Activated T-cell treated with anti-CD3 and anti-CD28 coated beads, Interleukin-2, amount 50 U/mL, for 72 hours (primary cell): ENCODE data around the gene WDFY4. TPM values are rescaled to one million over a fixed set of nuclear protein-coding genes. Genes with fewer than 3 reads are reported as not detected.

ENCODE experiments used
- ATAC-seq, 2 donors: fragments of 150-1000 bp; cut with Tn5 transposase; replicated peaks in 1 of 2; 2 replicates each; pipeline ENCODE4 v1.10.0; 2021; ENCODE audit warnings: moderate library complexity in 2 of 2, mild to moderate bottlenecking in 1 of 2
- DNase-seq, 2 donors: peaks; one replicate each; pipeline ENCODE4 v3.0.0; 2021 to 2022; ENCODE audit warnings: mixed read lengths in 1 of 2
- H3K27ac Mint-ChIP-seq: one replicate; pipeline ENCODE4 v1.8.0; 2022; ENCODE audit warnings: mild to moderate bottlenecking, moderate library complexity, mixed read lengths
- H3K27me3 Mint-ChIP-seq: one replicate; pipeline ENCODE4 v1.8.0; 2022; ENCODE audit warnings: low read depth, mixed read lengths
- H3K36me3 Mint-ChIP-seq, 2 donors: one replicate each; pipeline ENCODE4 v1.8.0; 2022; ENCODE audit warnings: mixed read lengths in 2 of 2, mild to moderate bottlenecking in 1 of 2; ENCODE audit not compliant: insufficient read depth in 2 of 2
- H3K4me1 Mint-ChIP-seq: one replicate; pipeline ENCODE4 v1.8.0; 2022; ENCODE audit warnings: low read depth, mixed read lengths
- H3K4me3 Mint-ChIP-seq, 2 donors: one replicate each; pipeline ENCODE4 v1.8.0; 2022; ENCODE audit warnings: mild to moderate bottlenecking in 2 of 2, mixed read lengths in 2 of 2, moderate library complexity in 2 of 2
- H3K9me3 Mint-ChIP-seq, 2 donors: one replicate each; pipeline ENCODE4 v1.8.0; 2022; ENCODE audit warnings: mixed read lengths in 2 of 2
- total RNA-seq, 2 donors: library from RNA; stranded (reverse); gene quantifications; one replicate each; pipeline ENCODE4 v1.2.3, GENCODE V29; 2022

WDFY4 gene
- total RNA-seq, 2 donors from 2014 or later, result 0.58 to 1.7 TPM

DNA sequence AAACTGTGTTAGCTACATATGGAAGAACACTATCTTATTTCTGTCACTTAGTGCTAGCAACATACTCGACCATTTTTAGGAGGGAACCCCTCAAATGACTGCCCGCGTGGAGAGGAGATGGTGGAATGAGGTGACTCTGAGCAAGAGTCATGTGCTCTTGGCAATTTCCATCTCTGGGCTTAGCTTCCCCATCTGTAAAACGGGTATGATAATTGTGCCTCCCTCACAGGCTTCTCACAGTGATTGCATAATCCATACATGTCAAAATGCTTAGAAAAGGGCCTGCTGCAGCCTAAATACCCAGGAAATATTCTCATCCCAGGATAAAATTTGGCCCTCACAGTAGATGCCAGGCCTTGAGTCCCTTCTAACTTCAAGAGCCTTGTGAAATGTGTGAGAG lies 86.6 kb downstream of the WDFY4 start:
- no peaks in the 10 kb centered on the region for H3K9me3 Mint-ChIP-seq
- H3K27me3 Mint-ChIP-seq, result no peaks in the 10 kb centered on the region
- ATAC-seq (no peak), DNase-seq (no peak)
- H3K27ac Mint-ChIP-seq, result no peak overlapping the region
- no peaks in the 10 kb centered on the region for H3K36me3 Mint-ChIP-seq
- no peaks in the 10 kb centered on the region for H3K4me1 Mint-ChIP-seq
- H3K4me3 Mint-ChIP-seq, result no peak overlapping the region

DNA sequence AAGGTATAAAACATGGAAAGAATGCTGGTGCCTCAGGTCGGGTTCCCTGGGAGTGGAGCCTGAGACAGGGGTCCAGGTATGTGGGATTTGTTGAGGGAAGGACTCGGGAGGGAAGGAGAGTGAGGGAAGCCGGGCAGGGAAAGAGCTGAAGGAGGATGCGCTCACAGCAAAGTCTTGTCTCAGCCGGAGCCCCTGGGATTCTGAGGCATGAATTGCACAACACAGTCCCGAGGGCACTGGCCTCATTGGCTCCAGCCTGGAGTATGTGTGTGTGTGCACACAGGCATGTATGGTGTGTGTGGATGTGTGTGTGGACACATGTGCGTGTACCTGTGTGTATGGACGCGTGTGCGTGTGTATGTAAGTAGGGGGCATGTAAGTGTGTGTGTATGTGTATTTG lies 87.4 kb downstream of the WDFY4 start:
- no peak overlapping the region for H3K4me3 Mint-ChIP-seq
- no peak overlapping the region for H3K27ac Mint-ChIP-seq
- no peak for ATAC-seq
- no peaks in the 10 kb centered on the region for H3K4me1 Mint-ChIP-seq
- no peaks in the 10 kb centered on the region for H3K27me3 Mint-ChIP-seq
- no peak for DNase-seq
- H3K36me3 Mint-ChIP-seq, result no peaks in the 10 kb centered on the region
- H3K9me3 Mint-ChIP-seq, result no peaks in the 10 kb centered on the region

DNA sequence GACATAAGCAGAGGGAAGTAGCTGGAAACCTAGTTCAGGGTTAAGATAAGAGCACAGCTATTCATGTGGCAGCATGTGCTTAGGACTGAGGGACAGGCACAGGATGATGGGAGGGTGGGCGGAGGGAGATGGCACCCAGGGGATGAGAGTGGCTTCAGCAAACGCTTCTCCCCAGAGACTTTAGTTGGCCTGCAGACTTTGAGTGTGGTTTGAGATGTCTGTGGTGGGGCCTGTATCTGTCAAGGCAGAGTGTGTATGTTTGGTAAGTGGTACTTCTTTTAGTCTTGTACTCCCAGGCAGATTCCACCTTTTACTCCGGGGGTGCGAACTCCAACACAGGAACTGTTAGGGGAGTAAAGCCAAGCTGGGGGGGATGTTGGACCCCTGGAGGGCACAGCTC lies 88.9 kb downstream of the WDFY4 start:
- no peaks in the 10 kb centered on the region for H3K27me3 Mint-ChIP-seq
- no peaks in the 10 kb centered on the region for H3K4me1 Mint-ChIP-seq
- DNase-seq, result no peak
- no peak for ATAC-seq
- no peaks in the 10 kb centered on the region for H3K9me3 Mint-ChIP-seq
- H3K27ac Mint-ChIP-seq, result no peak overlapping the region
- no peak overlapping the region for H3K4me3 Mint-ChIP-seq
- H3K36me3 Mint-ChIP-seq, result no peaks in the 10 kb centered on the region

DNA sequence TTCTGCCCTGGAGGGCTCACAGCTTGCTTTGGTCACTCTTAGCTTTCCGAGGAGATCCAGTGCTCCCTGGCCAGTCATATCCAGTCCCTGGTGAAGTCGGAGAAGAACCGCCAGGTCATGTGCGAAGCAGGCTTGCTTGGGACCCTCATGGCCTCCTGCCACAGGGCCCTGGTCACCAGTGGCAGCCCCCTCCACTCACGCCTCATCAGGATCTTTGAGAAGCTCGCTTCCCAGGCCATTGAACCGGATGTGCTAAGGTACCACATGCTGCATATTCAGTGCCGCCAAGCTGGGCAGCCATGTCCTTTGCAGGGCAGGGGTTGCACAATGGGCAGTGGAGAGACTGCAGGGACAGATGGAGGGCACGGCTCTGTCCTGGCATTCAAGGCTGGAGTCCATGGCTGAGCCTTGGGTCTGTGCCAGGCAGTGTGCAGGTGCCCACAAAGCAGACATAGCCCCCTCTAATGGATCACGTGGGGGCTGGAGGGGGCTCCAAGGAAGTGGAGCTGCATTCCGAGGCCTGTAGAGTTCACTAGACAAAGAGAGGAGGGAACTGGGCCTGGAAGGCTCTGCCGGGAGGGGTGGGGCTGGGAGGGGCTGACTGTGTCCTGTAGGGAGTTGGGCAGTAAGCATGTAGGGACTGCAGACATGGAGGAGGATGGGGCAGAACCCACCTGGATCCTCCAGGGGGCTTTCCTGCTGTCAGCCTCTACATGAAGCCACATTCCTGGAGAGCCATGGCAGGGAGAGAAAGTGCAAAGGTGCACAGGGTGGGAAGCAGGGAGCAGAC lies 89.9 kb downstream of the WDFY4 start:
- H3K27me3 Mint-ChIP-seq, result no peaks in the 10 kb centered on the region
- H3K4me3 Mint-ChIP-seq, result no peak overlapping the region
- H3K4me1 Mint-ChIP-seq, result no peaks in the 10 kb centered on the region
- H3K36me3 Mint-ChIP-seq, result no peaks in the 10 kb centered on the region
- DNase-seq, result no peak
- no peak overlapping the region for H3K27ac Mint-ChIP-seq
- no peak for ATAC-seq
- no peaks in the 10 kb centered on the region for H3K9me3 Mint-ChIP-seq

DNA sequence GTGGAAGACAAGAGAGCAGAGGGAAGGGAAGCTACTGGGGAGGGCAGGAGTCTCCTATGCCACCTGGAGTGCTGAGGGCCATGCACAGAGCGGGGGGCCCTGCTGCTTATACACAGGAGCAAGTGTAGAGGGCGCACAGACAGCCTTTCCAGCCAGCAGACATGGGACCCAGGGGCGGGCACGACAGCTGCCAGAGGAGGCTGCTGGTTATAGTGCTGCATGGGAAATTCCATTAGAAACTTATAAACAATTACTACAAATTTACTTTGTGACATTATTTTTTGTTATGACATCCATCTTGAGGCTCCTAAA lies 90.5 kb downstream of the WDFY4 start:
- Mint-ChIP-seq H3K36me3 (no peaks in the 10 kb centered on the region), H3K27ac (no peak overlapping the region), H3K27me3 (no peaks in the 10 kb centered on the region), H3K9me3 (no peaks in the 10 kb centered on the region), H3K4me1 (no peaks in the 10 kb centered on the region), H3K4me3 (no peak overlapping the region)
- no peak for DNase-seq
- ATAC-seq, result no peak

DNA sequence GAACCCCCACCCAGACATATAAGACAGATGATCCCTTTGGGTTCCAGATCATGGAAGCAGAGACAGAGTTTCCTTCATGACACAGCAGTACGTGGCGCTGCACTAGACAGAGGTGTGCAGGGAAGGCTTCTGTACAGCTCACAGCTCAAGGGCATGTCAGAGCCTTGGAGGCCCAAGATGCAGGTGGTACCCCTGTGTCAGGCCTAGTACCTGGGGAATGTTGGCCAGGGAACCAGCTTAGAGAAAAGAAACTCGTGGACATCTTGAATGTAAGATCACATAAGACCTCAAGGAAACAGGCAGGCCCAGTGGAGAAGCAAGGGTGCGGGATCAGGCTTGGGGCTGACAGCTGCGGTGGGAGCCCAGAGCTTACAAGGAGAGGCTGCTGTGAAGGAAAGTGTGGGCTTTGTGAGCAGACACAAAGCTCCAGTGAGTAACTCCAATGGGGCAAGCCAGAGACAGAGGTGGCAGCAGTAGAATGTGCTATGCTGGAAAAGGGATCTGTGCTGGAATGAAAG lies 91.4 kb downstream of the WDFY4 start:
- Mint-ChIP-seq H3K27ac (no peak overlapping the region), H3K9me3 (no peaks in the 10 kb centered on the region), H3K4me3 (no peak overlapping the region), H3K36me3 (no peaks in the 10 kb centered on the region), H3K4me1 (no peaks in the 10 kb centered on the region), H3K27me3 (no peaks in the 10 kb centered on the region)
- DNase-seq, result no peak
- ATAC-seq, result no peak

DNA sequence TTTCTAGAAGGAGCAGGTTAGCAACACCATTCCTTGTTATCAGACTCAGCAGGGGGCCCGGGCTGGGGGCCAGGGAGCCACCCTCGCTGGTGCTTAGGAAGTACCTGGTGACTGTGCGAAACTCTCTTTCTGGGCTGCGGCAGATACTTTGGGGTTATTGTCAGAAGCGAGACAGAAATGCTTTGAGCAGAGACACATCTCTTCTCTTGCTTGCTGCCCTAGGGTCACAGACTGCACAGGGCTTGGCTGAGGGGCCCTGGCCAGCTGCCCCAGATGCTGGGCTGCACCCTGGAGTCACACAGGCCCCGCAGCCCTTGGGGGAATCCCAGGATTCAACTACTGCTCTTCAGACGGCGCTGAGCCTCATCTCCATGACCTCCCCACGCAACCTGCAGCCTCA lies 91.9 kb downstream of the WDFY4 start:
- H3K36me3 Mint-ChIP-seq, result no peaks in the 10 kb centered on the region
- no peaks in the 10 kb centered on the region for H3K4me1 Mint-ChIP-seq
- H3K27ac Mint-ChIP-seq, result no peak overlapping the region
- H3K9me3 Mint-ChIP-seq, result no peaks in the 10 kb centered on the region
- no peak for DNase-seq
- ATAC-seq, result no peak
- H3K4me3 Mint-ChIP-seq, result no peak overlapping the region
- H3K27me3 Mint-ChIP-seq, result no peaks in the 10 kb centered on the region

DNA sequence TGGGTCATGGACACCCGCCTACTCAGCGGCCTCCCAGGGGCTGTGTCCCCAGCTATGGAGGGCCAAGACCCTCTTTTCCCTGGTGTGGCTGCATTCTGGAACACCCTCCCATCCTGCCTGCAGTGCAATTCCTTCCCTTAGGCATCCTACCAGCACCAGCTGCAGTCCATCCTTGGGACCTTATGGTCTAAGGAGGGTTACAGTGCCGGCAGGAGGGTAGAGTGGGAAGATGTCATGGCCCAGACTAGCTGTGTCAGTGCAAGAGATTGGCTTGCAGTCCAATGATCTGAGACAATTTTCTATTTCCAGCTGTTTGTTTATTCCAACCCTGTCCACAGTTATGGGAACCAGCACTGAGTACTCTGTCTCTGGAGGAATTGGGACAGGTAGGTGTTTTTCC lies 92.4 kb downstream of the WDFY4 start:
- DNase-seq (no peak), ATAC-seq (no peak)
- H3K9me3 Mint-ChIP-seq, result no peaks in the 10 kb centered on the region
- no peak overlapping the region for H3K27ac Mint-ChIP-seq
- H3K4me1 Mint-ChIP-seq, result no peaks in the 10 kb centered on the region
- H3K27me3 Mint-ChIP-seq, result no peaks in the 10 kb centered on the region
- H3K36me3 Mint-ChIP-seq, result no peaks in the 10 kb centered on the region
- H3K4me3 Mint-ChIP-seq, result no peak overlapping the region

DNA sequence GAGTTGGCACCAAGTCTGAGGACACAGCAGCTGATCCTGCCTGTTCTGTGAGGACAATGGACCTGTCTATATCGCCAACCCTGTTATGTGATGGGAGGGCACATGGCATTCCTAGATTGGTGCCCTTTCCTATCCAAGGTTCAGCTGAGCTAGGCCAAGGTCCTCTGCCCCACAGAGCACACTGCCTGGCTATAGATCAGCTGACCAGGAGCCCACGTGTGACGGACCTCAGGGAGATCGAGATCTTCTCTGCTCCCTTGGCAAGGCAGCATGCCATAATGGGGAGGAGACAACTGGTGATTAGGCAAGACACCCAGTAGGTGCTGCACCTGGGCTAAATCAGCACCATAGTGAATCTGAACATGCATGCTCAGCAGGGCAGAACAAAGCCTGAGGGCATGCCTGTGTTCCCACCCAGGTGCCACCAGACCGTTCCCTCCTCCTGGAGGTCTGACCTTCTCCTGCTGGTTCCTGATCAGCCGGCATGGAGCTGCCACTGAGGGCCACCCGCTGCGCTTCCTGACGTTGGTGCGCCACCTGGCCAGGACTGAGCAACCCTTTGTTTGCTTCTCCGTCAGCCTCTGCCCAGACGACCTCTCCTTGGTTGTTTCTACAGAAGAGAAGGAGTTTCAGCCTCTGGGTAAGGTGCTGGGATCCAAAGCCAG lies 93.7 kb downstream of the WDFY4 start:
- H3K4me3 Mint-ChIP-seq, result no peak overlapping the region
- H3K4me1 Mint-ChIP-seq, result no peaks in the 10 kb centered on the region
- no peaks in the 10 kb centered on the region for H3K27me3 Mint-ChIP-seq
- H3K9me3 Mint-ChIP-seq, result no peaks in the 10 kb centered on the region
- no peak overlapping the region for H3K27ac Mint-ChIP-seq
- H3K36me3 Mint-ChIP-seq, result no peaks in the 10 kb centered on the region
- DNase-seq (no peak), ATAC-seq (no peak)

DNA sequence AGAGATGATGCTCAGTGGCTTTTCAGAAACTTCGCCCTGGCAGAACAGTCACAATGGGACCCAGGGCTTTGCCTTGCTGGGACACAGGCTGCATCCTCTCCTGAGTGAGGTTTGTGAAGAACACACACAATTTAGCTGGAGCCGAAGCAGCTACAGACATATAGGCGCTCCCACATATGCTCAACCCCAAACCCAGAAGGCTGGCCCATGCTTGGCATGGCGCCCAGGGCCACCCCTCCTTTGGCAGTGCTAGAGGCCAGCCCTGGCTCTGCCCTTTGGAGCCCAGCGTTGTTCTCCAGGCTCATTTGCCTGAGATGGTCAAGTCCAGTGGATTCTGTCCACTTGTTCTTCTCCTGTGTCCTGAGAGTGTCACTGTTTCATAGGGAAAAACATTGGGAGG lies 94.4 kb downstream of the WDFY4 start:
- no peaks in the 10 kb centered on the region for H3K4me1 Mint-ChIP-seq
- no peak for DNase-seq
- H3K4me3 Mint-ChIP-seq, result no peak overlapping the region
- ATAC-seq, result no peak
- no peaks in the 10 kb centered on the region for H3K27me3 Mint-ChIP-seq
- H3K9me3 Mint-ChIP-seq, result no peaks in the 10 kb centered on the region
- H3K36me3 Mint-ChIP-seq, result no peaks in the 10 kb centered on the region
- no peak overlapping the region for H3K27ac Mint-ChIP-seq

DNA sequence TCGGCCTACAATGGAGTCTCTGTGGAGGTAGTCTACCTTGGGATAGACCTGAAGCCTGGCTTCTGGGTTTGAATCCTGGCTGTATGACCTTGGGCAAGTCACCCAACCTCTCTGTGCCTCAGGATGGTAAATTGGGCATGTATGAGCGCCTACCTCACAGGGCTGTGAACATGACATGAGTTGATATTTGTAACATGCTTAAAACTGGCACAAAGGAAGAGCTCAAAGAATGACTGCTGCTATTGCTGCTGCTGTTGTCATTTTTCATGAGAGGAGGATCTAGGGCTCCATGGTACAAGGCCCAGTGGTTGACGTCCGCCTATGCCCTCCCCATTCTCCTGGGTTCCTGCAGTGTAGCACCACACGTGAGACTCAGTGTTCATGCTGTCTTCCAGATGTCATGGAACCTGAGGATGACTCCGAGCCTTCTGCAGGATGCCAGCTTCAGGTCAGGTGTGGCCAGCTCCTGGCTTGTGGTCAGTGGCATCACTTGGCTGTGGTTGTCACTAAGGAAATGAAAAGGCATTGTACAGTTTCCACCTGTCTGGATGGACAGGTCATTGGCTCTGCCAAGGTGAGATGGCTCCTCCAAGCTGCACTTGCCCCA lies 95.0 kb downstream of the WDFY4 start:
- no peaks in the 10 kb centered on the region for H3K4me1 Mint-ChIP-seq
- H3K27ac Mint-ChIP-seq, result no peak overlapping the region
- ATAC-seq, result no peak
- H3K9me3 Mint-ChIP-seq, result no peaks in the 10 kb centered on the region
- H3K4me3 Mint-ChIP-seq, result no peak overlapping the region
- H3K36me3 Mint-ChIP-seq, result no peaks in the 10 kb centered on the region
- H3K27me3 Mint-ChIP-seq, result no peaks in the 10 kb centered on the region
- no peak for DNase-seq

DNA sequence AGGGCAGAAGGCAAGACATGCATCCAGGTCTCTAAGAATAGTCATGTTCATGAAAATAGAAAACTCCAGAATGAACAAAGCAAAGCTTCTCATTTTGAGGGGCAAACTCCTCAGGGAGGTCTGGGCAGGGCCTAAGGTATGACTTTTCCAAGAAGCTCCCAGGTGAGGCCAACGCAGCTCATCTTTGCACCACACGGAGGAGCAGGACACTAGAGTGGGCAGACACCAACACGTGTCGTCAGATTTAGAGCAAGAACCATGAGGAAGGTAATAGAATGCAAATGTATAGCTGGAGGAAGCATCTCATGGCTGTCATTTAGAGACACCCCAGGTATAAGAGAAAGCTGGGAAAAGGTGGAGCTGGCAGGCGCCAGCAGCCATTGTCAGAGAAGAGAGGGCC lies 95.7 kb downstream of the WDFY4 start:
- no peaks in the 10 kb centered on the region for H3K27me3 Mint-ChIP-seq
- no peaks in the 10 kb centered on the region for H3K9me3 Mint-ChIP-seq
- no peak overlapping the region for H3K27ac Mint-ChIP-seq
- no peak for ATAC-seq
- no peak for DNase-seq
- no peaks in the 10 kb centered on the region for H3K4me1 Mint-ChIP-seq
- no peaks in the 10 kb centered on the region for H3K36me3 Mint-ChIP-seq
- no peak overlapping the region for H3K4me3 Mint-ChIP-seq

DNA sequence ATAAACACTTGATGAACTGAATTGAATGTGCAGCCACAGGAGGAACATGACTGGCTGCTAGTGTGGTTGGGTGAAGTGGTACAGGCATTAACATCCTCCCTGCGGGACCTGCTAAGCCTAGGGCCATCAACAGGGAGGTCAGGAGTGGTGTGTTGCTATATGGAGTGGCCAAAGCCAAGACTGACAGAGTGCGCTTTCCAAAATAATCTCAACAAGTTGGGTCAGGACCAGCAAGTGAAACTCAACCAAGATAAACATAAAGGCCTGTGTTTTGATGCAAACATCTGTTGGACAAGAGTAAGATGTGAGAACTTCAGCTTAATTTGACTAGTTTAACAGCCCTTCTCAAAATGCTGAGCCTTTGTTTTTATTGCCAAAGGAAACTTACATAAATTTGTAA lies 97.7 kb downstream of the WDFY4 start:
- Mint-ChIP-seq H3K36me3 (no peaks in the 10 kb centered on the region), H3K27ac (no peak overlapping the region), H3K4me1 (no peaks in the 10 kb centered on the region), H3K9me3 (no peaks in the 10 kb centered on the region), H3K4me3 (no peak overlapping the region), H3K27me3 (no peaks in the 10 kb centered on the region)
- ATAC-seq (no peak), DNase-seq (no peak)
